Measurements from ENCODE around the gene CACNA2D1.

Gene CACNA2D1

GRCh38 chr7:81960026-81960425, 483.6 kb downstream of the CACNA2D1 start:
- DNase-seq (ENCODE audit: low read depth): no peak

- DNase-seq (ENCODE audit: low read depth): no peak
Observed at GRCh38 chr7:81957517-81957916, 486.1 kb downstream of the CACNA2D1 start.

DNA sequence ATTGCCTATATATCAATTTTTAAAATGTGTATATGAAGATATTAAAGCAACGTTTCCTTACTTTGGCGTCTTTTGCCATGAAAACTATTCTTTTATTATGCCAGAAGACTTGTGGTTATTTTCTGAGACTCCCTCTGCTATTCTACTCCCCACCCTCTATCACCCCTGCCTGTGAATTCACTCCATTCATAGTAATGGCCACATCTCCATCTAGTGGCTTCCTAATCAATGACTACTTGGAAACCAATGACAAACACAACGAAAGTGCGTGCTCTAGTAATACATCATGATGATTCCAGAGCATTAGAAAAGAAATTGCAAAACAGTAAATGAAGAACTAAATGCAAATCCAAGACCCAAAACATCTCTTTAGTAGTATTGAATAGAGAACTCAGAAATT, 487.1 kb downstream of the CACNA2D1 start:
- no peak for DNase-seq (ENCODE audit: low read depth)

DNA sequence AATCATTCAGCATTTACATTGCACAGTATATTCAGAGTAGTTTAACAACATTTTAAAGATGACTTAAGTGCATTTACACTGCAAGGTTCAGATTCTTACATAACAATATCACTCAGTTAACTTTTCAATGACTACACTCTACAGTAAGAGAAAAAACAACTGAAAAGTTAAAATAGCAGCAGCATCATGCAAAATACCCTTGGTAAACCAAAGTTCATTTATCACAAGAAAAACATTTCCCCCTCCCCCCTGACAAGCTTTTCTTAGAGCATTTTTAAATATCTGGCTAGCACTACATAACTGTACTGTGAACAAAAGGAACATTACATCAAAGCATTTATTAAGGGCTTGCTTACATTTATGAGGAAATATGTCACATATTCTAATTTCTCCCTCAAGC, 494.3 kb downstream of the CACNA2D1 start:
- no peak for DNase-seq (ENCODE audit: low read depth)

DNA sequence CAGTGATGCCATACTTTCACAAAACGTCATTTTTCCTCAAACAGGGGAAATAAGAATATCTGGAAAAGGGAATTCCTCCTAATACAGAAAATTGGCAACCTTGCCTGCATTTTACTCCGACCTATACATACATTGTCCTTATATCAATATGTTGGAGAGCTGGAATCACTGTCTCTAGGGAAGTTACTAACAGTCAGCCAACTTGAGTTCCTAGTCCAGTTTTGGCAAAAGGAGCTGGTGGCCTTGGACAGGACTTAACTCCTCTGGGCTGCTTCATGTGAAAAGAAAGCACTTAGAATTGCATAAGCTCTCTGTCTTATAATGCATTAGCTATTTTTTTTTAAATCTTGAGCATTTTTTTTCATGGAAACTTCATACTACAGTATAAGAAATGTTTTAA, 499.5 kb downstream of the CACNA2D1 start:
- no peak for DNase-seq (ENCODE audit: low read depth)

DNA sequence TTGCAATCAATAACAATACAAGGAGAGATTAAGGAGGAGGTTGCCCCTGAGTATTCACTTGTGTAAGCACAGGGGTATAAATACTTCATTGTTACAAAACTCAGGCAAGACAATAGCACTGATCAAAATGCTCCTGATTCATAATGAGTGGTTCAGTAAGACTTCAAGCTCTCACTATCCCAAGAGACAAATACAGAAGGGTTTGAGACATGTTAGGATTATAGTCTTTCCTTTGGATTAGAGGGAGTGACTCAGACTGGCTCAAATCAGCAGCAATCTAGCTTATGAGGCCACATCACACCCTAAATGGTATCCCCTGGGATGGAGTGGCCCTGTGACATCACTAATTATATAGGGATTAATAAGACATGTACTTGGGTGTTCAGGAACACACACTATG, 506.5 kb downstream of the CACNA2D1 start:
- DNase-seq (ENCODE audit: low read depth): no peak

DNA sequence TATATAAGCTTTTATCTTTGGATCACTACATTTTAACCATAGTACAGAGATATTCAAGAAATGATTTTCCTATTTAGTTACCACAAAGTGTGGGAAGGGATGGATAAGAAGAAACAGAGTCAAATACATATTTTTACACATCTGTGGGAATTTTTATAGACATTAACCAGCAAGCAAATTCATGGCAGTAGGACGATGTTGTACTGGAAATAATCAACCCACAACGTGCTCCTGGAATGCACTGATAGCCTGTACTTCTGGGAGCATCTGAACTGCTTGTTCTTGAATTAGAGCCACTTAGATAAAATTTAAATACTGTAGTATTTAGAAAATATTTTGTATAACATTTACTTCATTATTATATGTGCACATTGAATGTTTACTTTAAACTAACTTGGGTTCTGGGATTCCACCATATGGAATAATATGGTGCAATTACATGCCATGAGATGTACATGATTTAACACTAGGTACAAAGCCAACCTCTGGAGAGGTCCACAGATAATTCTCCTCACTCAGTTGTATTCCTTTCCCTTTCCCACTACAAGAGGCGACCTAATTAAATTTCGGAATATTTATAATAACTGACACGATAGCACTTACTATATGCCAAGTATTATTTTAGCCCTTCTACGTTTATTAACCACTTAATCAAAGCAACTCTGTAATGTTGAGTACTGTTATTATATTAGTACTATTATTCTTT, 508.8 kb downstream of the CACNA2D1 start:
- no peak for DNase-seq (ENCODE audit: low read depth)

DNA sequence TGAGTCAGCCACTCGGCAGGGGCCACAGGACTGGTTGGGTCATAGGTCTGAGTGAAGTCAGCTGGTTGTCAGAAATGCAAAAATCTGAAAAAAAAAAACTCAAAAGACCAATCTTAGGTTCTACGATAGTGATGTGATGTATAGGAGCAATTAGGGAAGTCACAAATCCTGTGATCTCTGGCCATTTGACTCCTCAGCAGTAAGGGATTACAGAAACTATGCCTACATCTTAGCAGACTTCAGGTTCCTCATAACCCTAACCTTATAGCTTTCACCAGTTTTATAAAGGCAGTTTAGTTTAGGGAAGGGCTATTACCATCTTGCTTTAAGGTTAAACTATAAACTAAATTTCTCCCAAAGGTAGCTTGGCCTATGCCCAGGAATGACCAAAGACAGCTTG, 510.6 kb downstream of the CACNA2D1 start:
- no peak for DNase-seq (ENCODE audit: low read depth)

GRCh38 chr7:81929386-81929785, 514.2 kb downstream of the CACNA2D1 start:
- no peak for DNase-seq (ENCODE audit: low read depth)

DNA sequence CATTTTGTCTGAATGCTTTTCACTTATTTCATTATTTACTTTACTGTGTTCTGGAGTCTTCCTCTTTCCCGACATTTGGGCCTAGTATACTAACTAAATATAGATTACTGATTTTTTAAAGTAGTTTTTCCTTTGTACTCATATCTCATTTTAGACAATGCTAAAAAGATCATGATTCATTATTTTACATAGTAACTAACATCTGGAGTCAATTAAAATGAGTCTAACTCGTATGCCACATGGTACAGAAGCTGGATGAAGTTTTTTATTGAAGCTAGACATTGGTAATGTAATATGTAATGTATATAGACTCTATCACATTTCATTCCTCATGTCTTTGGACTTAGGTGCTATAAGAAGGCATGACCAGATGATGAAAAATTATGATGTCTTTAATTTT, 517.4 kb downstream of the CACNA2D1 start:
- DNase-seq (ENCODE audit: low read depth): no peak

GRCh38 chr7:81925530-81925929, 518.0 kb downstream of the CACNA2D1 start:
- DNase-seq (ENCODE audit: low read depth): no peak

GRCh38 chr7:81924494-81924893, 519.1 kb downstream of the CACNA2D1 start:
- DNase-seq (ENCODE audit: low read depth): no peak

DNA sequence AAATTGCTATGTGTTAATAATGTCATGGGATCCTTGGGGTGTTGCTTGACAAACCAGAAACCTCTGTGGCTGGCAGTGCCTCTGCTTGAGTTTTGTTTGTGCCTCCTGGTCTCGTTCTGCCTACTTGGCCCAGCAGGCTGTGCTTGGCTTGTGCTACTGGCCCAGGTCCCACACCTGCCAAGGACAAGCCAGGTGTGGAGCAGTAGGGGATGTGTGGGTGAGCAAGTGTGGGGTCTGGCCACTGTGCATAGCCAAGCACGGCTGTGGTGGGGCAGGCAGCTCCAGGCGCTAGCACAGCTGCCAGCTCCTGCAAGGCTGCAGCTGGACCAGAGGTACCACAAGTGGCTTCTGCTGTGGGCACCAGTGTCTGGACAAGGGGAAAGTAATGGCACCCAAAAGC, 524.1 kb downstream of the CACNA2D1 start:
- DNase-seq (ENCODE audit: low read depth): no peak

- no peak for DNase-seq (ENCODE audit: low read depth)
Observed at GRCh38 chr7:81908220-81908619, 535.4 kb downstream of the CACNA2D1 start.

DNA sequence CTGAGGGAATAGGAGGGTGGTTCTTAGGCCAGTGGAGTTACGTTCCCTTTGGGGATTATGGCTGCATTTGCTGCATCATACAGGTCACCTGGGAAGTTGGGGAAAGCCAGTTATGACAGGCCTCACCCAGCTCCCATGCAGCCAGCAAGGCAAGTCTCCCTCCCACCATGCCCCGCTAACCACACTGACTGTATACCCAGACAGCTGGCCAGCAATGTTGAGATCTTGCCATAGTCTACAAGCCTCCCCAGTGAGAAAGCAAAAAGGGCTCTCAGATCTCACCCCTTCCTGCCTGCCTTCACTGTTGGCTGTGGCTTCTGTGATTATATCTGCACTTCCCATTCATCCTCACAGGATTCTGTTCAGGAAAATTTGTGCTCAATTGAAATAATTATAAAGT, 540.5 kb downstream of the CACNA2D1 start:
- no peak for DNase-seq (ENCODE audit: low read depth)

- DNase-seq (ENCODE audit: low read depth): no peak
Observed at GRCh38 chr7:81902536-81902935, 541.0 kb downstream of the CACNA2D1 start.

All from stimulated activated CD8-positive, alpha-beta memory T cell treated with anti-CD3 and anti-CD28 coated beads, Interleukin-7, amount 100 ng/mL, for 24 hours (primary cell).